HG03460 (cell line): ENCODE results near the gene LRRC7.

Experiments
- ATAC-seq: cut with Tn5 transposase; IDR thresholded peaks from one replicate; pipeline ENCODE4 v1.9.1; 2021; ENCODE audit not compliant: unreplicated experiment

Gene LRRC7

GRCh38 chr1:69765951-69766350 is 198.2 kb downstream of the LRRC7 start:
- no peak for ATAC-seq

GRCh38 chr1:69766431-69767180 is 198.9 kb downstream of the LRRC7 start:
- no peak for ATAC-seq

GRCh38 chr1:69776555-69776954 is 208.8 kb downstream of the LRRC7 start:
- ATAC-seq = no peak

- no peak for ATAC-seq
Measured at GRCh38 chr1:69777423-69777822, 209.7 kb downstream of the LRRC7 start.

- no peak for ATAC-seq
Measured at GRCh38 chr1:69777971-69778370, 210.2 kb downstream of the LRRC7 start.

GRCh38 chr1:69787151-69787550 is 219.4 kb downstream of the LRRC7 start:
- no peak for ATAC-seq

- no peak for ATAC-seq
Measured at GRCh38 chr1:69791311-69791710, 223.6 kb downstream of the LRRC7 start.

- no peak for ATAC-seq
Measured at GRCh38 chr1:69794831-69795230, 227.1 kb downstream of the LRRC7 start.

GRCh38 chr1:69814926-69815325 is 247.2 kb downstream of the LRRC7 start:
- no peak for ATAC-seq

- ATAC-seq = no peak
Measured at GRCh38 chr1:69824932-69825331, 257.2 kb downstream of the LRRC7 start.

- no peak for ATAC-seq
Measured at GRCh38 chr1:69827732-69828131, 260.0 kb downstream of the LRRC7 start.

- ATAC-seq = no peak
Measured at GRCh38 chr1:69833536-69833935, 265.8 kb downstream of the LRRC7 start.

GRCh38 chr1:69834336-69834735 is 266.6 kb downstream of the LRRC7 start:
- ATAC-seq = no peak

- no peak for ATAC-seq
Measured at GRCh38 chr1:69835955-69836354, 268.2 kb downstream of the LRRC7 start.

- ATAC-seq = no peak
Measured at GRCh38 chr1:69836971-69837636, 269.4 kb downstream of the LRRC7 start.

- no peak for ATAC-seq
Measured at GRCh38 chr1:69842326-69842725, 274.6 kb downstream of the LRRC7 start.

GRCh38 chr1:69845655-69846054 is 277.9 kb downstream of the LRRC7 start:
- ATAC-seq = no peak

GRCh38 chr1:69846267-69846666 is 278.5 kb downstream of the LRRC7 start:
- no peak for ATAC-seq

GRCh38 chr1:69847670-69848069 is 279.9 kb downstream of the LRRC7 start:
- ATAC-seq = no peak

- no peak for ATAC-seq
Measured at GRCh38 chr1:69852151-69852550, 284.4 kb downstream of the LRRC7 start.

GRCh38 chr1:69852706-69853105 is 285.0 kb downstream of the LRRC7 start:
- ATAC-seq = no peak

GRCh38 chr1:69858534-69858933 is 290.8 kb downstream of the LRRC7 start:
- ATAC-seq = no peak

- ATAC-seq = no peak
Measured at GRCh38 chr1:69861641-69862040, 293.9 kb downstream of the LRRC7 start.
